Measurements from ENCODE around the gene NCKAP5.

Gene NCKAP5

GRCh38 chr2:133605011-133605765 lies 36.9 kb upstream of the NCKAP5 start:
- Histone ChIP-seq H3K4me3 (ENCODE audit: low read depth, low read length) (no peak overlapping the region), H3K4me1 (no peaks in the 10 kb centered on the region), H3K27me3 (no peaks in the 10 kb centered on the region), H3K9me3 (no peaks in the 10 kb centered on the region), H3K36me3 (no peaks in the 10 kb centered on the region)
- TF ChIP-seq CTCF (IDR thresholded peaks at IDR 0.05; ENCODE audit: low read depth, low read length), result no peak
- no peak for DNase-seq

DNA sequence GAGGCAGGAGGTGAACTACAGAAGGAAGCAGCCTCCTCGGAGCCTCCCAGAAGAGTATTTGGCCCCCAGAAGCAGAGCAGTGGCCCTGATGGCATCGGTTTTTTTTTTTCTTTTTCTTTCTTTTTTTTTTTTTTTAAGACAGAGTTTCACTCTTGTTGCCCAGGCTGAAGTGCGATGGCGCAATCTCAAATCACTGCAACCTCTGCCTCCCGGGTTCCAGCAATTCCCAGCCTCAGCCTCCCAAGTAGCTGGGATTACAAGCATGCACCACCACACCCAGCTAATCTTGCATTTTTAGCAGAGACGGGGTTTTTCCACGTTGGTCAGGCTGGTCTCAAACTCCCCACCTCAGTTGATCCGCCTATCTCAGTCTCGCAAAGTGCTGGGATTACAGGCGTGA lies 34.8 kb upstream of the NCKAP5 start:
- Histone ChIP-seq H3K4me3 (ENCODE audit: low read depth, low read length) (no peak overlapping the region), H3K27me3 (no peaks in the 10 kb centered on the region), H3K9me3 (no peaks in the 10 kb centered on the region), H3K4me1 (peaks cover 9% of the 10 kb centered on the region; the same call in 1 of the 2 replicates), H3K36me3 (no peaks in the 10 kb centered on the region)
- no peak for DNase-seq
- no peak for TF ChIP-seq CTCF (IDR thresholded peaks at IDR 0.05; ENCODE audit: low read depth, low read length)

GRCh38 chr2:133602538-133602937 lies 34.3 kb upstream of the NCKAP5 start:
- DNase-seq, result no peak
- no peaks in the 10 kb centered on the region for H3K36me3 ChIP-seq
- H3K27me3 ChIP-seq, result no peaks in the 10 kb centered on the region
- H3K4me3 ChIP-seq (ENCODE audit: low read depth, low read length), result no peak overlapping the region
- no peaks in the 10 kb centered on the region for H3K9me3 ChIP-seq
- no peak for TF ChIP-seq CTCF (IDR thresholded peaks at IDR 0.05; ENCODE audit: low read depth, low read length)
- peaks cover 9% of the 10 kb centered on the region; the same call in 1 of the 2 replicates for H3K4me1 ChIP-seq

GRCh38 chr2:133600266-133600928 lies 32.1 kb upstream of the NCKAP5 start:
- Histone ChIP-seq H3K27me3 (no peaks in the 10 kb centered on the region), H3K36me3 (no peaks in the 10 kb centered on the region), H3K4me3 (ENCODE audit: low read depth, low read length) (no peak overlapping the region), H3K9me3 (no peaks in the 10 kb centered on the region), H3K4me1 (peaks cover 9% of the 10 kb centered on the region; the same call in 1 of the 2 replicates)
- TF ChIP-seq CTCF (IDR thresholded peaks at IDR 0.05; ENCODE audit: low read depth, low read length), result no peak
- DNase-seq, result no peak

DNA sequence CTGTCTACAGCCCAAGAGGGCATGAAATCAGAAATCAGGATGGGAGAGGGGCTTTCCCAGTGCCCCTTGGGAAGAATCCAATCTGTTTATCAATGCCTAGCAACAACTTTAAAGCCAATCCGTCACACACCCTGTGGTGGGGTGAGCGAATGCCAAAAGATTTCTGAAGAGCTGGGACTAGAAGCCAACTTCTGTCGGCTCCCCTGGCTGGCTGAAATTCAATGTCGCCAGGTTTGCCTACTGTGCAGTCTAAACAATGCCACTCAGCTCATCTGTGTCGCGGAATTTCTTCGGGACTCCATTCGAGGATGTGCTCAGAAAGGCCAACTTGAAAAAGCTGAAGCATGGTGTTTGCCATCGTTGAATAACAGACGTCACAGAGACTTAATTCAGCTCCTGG lies 31.5 kb upstream of the NCKAP5 start:
- Histone ChIP-seq H3K4me1 (peaks cover 9% of the 10 kb centered on the region; the same call in 1 of the 2 replicates), H3K27me3 (no peaks in the 10 kb centered on the region), H3K4me3 (ENCODE audit: low read depth, low read length) (no peak overlapping the region), H3K9me3 (no peaks in the 10 kb centered on the region), H3K36me3 (no peaks in the 10 kb centered on the region)
- no peak for TF ChIP-seq CTCF (IDR thresholded peaks at IDR 0.05; ENCODE audit: low read depth, low read length)
- no peak for DNase-seq

Data from BE2C (cell line).